Fibroblast of the aortic adventitia (primary cell): ENCODE measurements around the gene UPB1. TPM values are rescaled to one million over a fixed set of nuclear protein-coding genes. Genes with fewer than 3 reads are reported as not detected.
"Not testable (repeated sequence)": the region's sequence is repeated elsewhere in the genome, so short reads cannot be mapped to it uniquely, and the experiment has no call there.

ENCODE experiments used
- DNase-seq: peaks from one replicate; pipeline ENCODE4 v3.0.0-alpha.2; 2010; ENCODE audit warnings: low read depth
- H3K4me3 ChIP-seq: 2 replicates; pipeline ENCODE4 v1.5.1; 2011; ENCODE audit warnings: low read depth, mild to moderate bottlenecking, control low read depth, low read length, moderate library complexity
- total RNA-seq: library from RNA; depleted of rRNA; stranded (reverse); fragments of >200 nt; gene quantifications from 2 replicates; pipeline ENCODE4 v1.2.3, GENCODE V29; 2012; ENCODE audit warnings: low replicate concordance
- TF ChIP-seq, protein P1 (sequence below): IDR thresholded peaks from 2 replicates; pipeline ENCODE4 v1.5.1; 2011; ENCODE audit warnings: mild to moderate bottlenecking, low read length, control low read depth, inconsistent platforms; ENCODE audit not compliant: insufficient read depth

UPB1 gene
- total RNA-seq, 1 donor, result not detected

- TF ChIP-seq, protein P1, sequence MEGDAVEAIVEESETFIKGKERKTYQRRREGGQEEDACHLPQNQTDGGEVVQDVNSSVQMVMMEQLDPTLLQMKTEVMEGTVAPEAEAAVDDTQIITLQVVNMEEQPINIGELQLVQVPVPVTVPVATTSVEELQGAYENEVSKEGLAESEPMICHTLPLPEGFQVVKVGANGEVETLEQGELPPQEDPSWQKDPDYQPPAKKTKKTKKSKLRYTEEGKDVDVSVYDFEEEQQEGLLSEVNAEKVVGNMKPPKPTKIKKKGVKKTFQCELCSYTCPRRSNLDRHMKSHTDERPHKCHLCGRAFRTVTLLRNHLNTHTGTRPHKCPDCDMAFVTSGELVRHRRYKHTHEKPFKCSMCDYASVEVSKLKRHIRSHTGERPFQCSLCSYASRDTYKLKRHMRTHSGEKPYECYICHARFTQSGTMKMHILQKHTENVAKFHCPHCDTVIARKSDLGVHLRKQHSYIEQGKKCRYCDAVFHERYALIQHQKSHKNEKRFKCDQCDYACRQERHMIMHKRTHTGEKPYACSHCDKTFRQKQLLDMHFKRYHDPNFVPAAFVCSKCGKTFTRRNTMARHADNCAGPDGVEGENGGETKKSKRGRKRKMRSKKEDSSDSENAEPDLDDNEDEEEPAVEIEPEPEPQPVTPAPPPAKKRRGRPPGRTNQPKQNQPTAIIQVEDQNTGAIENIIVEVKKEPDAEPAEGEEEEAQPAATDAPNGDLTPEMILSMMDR, result no peak
- DNase-seq, result peak; percentile 15
Measured at GRCh38 chr22:24550028-24550901, 55.1 kb downstream of the UPB1 start.

DNA sequence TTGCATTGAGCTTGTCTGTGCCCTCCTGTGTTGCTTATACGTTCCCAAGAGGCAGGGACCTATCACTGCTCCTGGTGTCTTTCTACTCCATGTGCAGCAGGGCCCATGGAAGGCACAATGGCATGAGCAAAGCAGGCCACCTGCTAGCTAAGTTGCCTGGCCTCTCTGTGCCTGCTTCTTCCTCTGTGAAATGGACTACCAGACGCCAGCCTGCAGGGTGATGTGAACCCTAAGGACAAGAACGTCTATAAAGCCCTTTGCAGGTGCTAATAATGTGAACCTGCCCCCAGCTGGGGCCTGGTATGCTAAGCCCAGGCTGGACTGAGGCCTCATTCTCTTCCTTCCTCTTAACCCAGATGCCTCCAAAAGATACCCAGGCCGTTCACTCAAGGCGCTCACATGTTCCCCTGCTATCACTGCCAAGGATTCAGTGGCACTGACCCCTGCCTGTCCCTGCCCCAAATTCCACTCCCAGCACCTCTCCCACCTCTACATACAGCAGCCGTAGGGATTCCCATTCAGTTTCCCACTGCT lies 55.8 kb downstream of the UPB1 start:
- DNase-seq, result no peak
- no peak overlapping the region for H3K4me3 ChIP-seq
- TF ChIP-seq, protein P1, result no peak

More at GRCh38 chr22:24550028-24550901, 55.1 kb downstream of the UPB1 start:
- H3K4me3 ChIP-seq, result no peak overlapping the region

DNA sequence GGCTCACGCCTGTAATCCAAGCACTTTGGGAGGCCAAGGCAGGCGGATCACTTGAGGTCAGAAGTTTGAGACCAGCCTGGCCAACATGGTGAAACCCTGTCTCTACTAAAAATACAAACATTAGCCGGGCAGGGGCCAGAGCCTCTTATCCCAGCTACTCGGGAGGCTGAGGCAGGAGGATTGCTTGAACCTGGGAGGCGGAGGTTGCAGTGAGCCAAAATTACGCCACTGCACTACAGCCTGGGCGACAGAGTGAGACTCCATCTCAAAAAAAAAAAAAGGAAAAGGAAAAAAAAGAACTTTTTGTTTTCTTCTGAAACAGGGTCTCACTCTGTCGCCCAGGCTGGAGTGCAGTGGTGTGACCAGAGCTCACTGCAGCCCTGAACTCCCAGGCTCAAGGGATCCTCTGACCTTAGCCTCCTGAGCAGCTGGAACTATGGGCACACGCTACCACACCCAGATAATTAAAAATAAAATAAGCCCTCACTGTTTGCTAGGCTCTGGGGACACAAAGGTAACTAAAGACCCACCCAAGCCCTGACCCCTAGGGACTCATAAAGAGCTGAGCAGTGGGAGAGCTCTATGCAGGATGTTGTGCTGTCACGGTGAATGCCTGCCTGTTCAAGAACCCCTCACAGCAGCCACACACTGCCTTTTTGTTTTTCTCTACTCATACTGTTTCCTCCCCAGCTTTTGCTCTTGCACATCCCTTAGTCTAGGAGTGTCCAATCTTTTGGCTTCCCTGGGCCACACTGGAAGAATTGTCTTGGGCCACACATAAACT lies 57.6 kb downstream of the UPB1 start:
- not testable (repeated sequence) for DNase-seq
- H3K4me3 ChIP-seq, result peak overlapping the region; percentile 91

DNA sequence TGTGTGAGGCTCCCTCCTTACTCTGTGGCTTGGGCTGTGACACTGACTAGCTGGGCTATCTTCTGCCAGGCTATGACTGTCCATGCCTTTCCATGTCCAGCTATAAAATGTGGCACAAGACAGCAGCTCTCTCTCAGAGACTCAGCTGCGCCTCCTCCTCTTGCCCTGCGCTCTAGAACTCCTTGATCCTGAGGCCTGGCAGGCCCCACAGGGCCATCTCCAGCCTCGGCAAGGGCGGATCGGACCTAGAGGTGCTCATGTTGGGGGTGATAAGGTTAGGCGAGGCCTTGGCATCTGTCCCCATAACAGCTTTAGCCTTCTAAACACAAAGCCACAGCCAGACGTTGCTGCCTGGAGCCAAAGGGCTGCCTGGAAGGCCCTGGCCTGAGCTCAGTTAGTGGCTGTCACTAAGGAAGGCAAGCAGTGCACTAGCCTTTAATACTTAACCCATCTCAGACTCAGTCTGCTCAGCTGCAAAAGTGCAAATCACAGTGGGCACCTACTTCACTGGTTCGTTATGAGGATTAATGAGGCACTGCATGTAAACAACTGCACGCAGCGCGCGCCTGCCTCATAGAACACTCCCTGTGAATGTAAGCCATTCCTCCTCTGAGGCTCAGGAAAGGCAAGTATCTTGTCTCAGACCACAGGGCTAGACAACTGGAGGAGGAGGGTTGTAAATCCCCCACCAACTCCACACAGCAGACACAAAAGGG lies 58.6 kb downstream of the UPB1 start:
- TF ChIP-seq, protein P1, result no peak
- H3K4me3 ChIP-seq, result peak overlapping the region; percentile 91
- DNase-seq, result peak; percentile 16

DNA sequence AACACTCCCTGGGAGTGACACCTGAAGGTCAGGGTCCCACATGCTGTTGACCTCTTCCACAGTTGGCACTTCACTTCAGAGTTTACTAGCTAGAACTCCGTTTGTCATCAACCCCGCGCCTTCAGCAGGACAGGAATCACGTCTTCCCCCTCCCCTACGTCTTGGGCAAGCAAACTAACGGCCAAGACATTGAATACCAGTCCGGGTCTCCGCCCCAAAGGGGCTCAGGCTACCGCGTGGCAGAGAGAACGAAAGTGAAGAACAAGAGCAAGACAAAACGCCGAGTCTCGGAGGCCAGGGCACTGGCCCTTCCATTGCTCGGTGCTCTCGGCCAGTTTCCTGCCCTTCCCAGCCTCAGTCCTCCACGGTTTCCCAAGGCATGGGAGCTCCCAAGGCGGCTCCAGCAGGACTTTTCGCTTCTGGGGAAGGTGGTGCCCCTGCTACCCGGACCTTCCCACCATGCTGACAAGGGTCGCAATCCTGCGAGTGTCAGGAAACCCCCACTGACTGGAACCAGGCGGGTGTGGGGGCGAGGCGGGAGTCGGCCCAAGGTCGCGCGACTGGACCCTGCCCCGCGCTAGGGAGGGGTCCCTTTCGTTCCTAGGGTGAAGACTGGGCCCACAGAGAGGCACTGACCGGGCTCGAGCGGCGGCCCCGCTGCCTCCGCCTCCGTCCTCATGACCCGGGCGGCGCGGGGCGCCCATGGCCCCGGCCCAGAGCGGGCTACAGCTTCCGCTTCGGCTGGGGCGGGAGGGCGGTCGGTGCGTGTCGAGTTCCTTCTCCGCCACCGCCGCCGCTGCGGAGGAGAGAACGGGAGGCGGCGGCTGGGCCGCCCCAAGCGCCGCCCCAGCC lies 59.4 kb downstream of the UPB1 start, which contains the start of gene GUCD1:
TSS of gene GUCD1 (minus strand) at position 826 of the 852 bp plus-strand sequence. CDS start at position 679, 147 bp downstream.
- TF ChIP-seq, protein P1, result no peak
- peak within 1 kb of the TSS; percentile 91 for H3K4me3 ChIP-seq
- peak; percentile 43 for DNase-seq

DNA sequence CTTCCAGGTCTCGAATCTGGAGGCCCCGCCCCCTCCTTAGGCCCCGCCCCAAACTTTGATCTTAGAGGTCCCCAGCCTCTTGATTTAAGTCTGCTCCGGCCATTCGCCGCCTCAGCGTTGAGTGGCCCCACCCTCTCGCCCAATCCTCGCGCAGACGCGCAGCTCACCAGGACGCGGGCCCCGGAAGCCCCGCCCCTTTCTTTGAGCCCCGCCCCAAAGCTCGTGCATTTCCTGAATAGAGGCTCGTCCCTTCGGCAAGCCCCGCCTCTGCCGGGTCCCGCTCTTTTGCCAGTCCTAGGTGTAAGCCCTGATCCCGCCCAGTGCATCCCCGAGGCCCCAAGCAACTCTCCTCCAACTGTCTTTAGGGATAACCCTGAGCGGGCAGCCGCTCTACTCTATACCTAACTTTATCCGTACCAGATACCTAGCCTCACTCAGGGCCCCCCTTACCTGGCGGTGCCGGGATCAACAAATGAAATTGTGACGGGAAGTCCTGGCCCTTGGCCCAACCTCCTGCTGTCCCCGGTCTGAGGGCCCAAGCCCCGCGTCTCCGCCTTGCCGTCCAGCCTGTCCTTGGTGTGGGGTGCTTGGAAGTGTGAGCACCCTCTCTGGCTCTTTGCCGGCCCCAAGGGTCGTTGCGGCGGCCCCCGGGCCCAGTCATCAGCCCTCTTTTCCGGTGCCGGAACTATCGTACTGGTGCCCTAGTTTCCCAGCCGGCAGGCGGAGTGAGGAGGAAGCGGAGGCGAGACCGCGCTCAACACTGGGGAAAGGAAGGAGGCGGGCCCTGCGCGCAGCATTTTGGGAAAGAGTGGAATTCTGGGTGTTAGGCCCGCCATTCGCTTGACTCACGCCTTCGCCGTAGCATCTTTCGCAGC lies 60.3 kb downstream of the UPB1 start, which contains the start of gene SNRPD3:
TSS of gene SNRPD3 (plus strand) at position 835 of the 875 bp plus-strand sequence. CDS start 1,676 bp downstream, outside the sequence.
- H3K4me3 ChIP-seq, result peak within 1 kb of the TSS; percentile 91
- TF ChIP-seq, protein P1, result peak; percentile 51
- DNase-seq, result peak; percentile 99
